K562 (cell line): ENCODE results near the gene UGT2B15. TPM values are rescaled to one million over a fixed set of nuclear protein-coding genes. Genes with fewer than 3 reads are reported as not detected.

ENCODE experiments used
- CBFA2T2 ChIP-seq: fragments of 450-650 bp; conservative IDR thresholded peaks from 2 replicates; pipeline ENCODE4 v1.6.1; 2017; ENCODE audit warnings: mild to moderate bottlenecking
- COPS2 ChIP-seq: fragments of 450-650 bp; conservative IDR thresholded peaks from 2 replicates; pipeline ENCODE4 v1.6.1; 2016; ENCODE audit warnings: mild to moderate bottlenecking, moderate library complexity
- CXXC5 ChIP-seq: fragments of 250-450 bp; sonication (Bioruptor Pico); IDR thresholded peaks from 2 replicates; pipeline ENCODE4 v1.8.0; 2022; ENCODE audit warnings: inconsistent platforms, mild to moderate bottlenecking, moderate library complexity
- FOXA3 ChIP-seq, 2 experiments: fragments of 450-650 bp in 1 of 2; sonication (generic) in 1 of 2; formaldehyde crosslinking; IDR thresholded peaks in 1 of 2; conservative IDR thresholded peaks in 1 of 2; 2 replicates each; pipeline versions ENCODE4 v1.4.0 to v1.8.0; 2020 to 2022; ENCODE audit warnings: mild to moderate bottlenecking in 2 of 2, missing genetic modification reagents in 1 of 2
- FOXJ3 ChIP-seq: sonication (generic); formaldehyde crosslinking; IDR thresholded peaks from 2 replicates; pipeline ENCODE4 v1.4.0; 2020; ENCODE audit warnings: mild to moderate bottlenecking, missing genetic modification reagents
- GATA2 ChIP-seq: sonication (generic); formaldehyde crosslinking; IDR thresholded peaks from 2 replicates; pipeline ENCODE4 v1.4.0; 2020; ENCODE audit warnings: mild to moderate bottlenecking, missing genetic modification reagents
- HDAC1 ChIP-seq, 2 experiments: fragments of 450-650 bp; IDR thresholded peaks; 2 replicates each; pipeline ENCODE4 v1.6.1; 2016 to 2017; ENCODE audit warnings: inconsistent platforms in 1 of 2, mild to moderate bottlenecking in 1 of 2, moderate library complexity in 1 of 2
- MTA2 ChIP-seq: fragments of 450-650 bp; IDR thresholded peaks from 2 replicates; pipeline ENCODE4 v1.6.1; 2016; ENCODE audit warnings: low read depth
- NCOR1 ChIP-seq: fragments of 450-650 bp; IDR thresholded peaks from 2 replicates; pipeline ENCODE4 v1.6.1; 2016; ENCODE audit warnings: mild to moderate bottlenecking, moderate library complexity
- NFRKB ChIP-seq: fragments of 450-650 bp; IDR thresholded peaks from 2 replicates; pipeline ENCODE4 v1.6.1; 2016; ENCODE audit warnings: low read depth
- NUFIP1 ChIP-seq: fragments of 450-650 bp; IDR thresholded peaks from 2 replicates; pipeline ENCODE4 v1.6.1; 2018; ENCODE audit not compliant: partially characterized antibody
- PATZ1 ChIP-seq: fragments of 250-450 bp; sonication (Bioruptor Pico); IDR thresholded peaks from 2 replicates; pipeline ENCODE4 v1.5.0; 2020; ENCODE audit warnings: mild to moderate bottlenecking, borderline replicate concordance
- PTBP1 ChIP-seq: fragments of 200-400 bp; formaldehyde crosslinking; IDR thresholded peaks from 2 replicates; pipeline ENCODE4 v1.6.1; 2017; ENCODE audit warnings: low read depth, low read length
- SOX6 ChIP-seq: fragments of 450-650 bp; IDR thresholded peaks from 2 replicates; pipeline ENCODE4 v1.6.1; 2014; ENCODE audit warnings: mild to moderate bottlenecking
- TAL1 ChIP-seq: fragments of 450-650 bp; IDR thresholded peaks from 2 replicates; pipeline ENCODE4 v1.6.1; 2016; ENCODE audit warnings: mild to moderate bottlenecking
- TEAD4 ChIP-seq, 2 experiments: sonication (generic) in 1 of 2; formaldehyde crosslinking in 1 of 2; IDR thresholded peaks; 2 replicates each; pipeline versions ENCODE4 v1.6.1 to v1.8.0; 2012 to 2022; ENCODE audit warnings: borderline replicate concordance in 1 of 2, inconsistent platforms in 1 of 2, low read length in 1 of 2, mild to moderate bottlenecking in 1 of 2, missing genetic modification reagents in 1 of 2
- ZNF785 ChIP-seq: fragments of 250-450 bp; sonication (Bioruptor Pico); IDR thresholded peaks from 2 replicates; pipeline ENCODE4 v1.4.0; 2020; ENCODE audit warnings: mild to moderate bottlenecking
- polyA plus RNA-seq, 8 experiments: library from polyadenylated mRNA; depleted of rRNA in 4 of 8; stranded (reverse) in 5 of 8; unstranded in 3 of 8; fragments of >200 nt; fragmentation: Nextera tagmentation in 2 of 8; fragmentation: Illumina TruSeq in 1 of 8; extraction: Ambion mirVana in 2 of 8; extraction: Trizol in 1 of 8; gene quantifications; 2 replicates each; pipeline versions ENCODE4 v1.2.1 to v1.2.3, GENCODE V29; 2011 to 2014; ENCODE audit warnings: inconsistent platforms in 1 of 8, missing spikeins in 1 of 8
- total RNA-seq, 7 experiments: library from RNA; depleted of rRNA in 6 of 7; stranded (reverse); fragments of >200 nt in 6 of 7; fragmentation: Illumina TruSeq in 2 of 7; extraction: Trizol in 2 of 7; gene quantifications; 2 replicates each; pipeline versions ENCODE4 v1.2.1 to v1.2.3, GENCODE V29; 2011 to 2021; ENCODE audit warnings: low replicate concordance in 1 of 7
- TF ChIP-seq, protein P1 (sequence below): fragments of 450-650 bp; formaldehyde crosslinking; IDR thresholded peaks from 2 replicates; pipeline ENCODE4 v1.4.0; 2022; ENCODE audit warnings: mild to moderate bottlenecking, moderate library complexity
- TF ChIP-seq, protein P2 (sequence below): sonication (generic); formaldehyde crosslinking; IDR thresholded peaks from 2 replicates; pipeline ENCODE4 v1.8.0; 2022; ENCODE audit warnings: mild to moderate bottlenecking, missing genetic modification reagents, borderline replicate concordance
- TF ChIP-seq, protein P3 (sequence below), 2 experiments: IDR thresholded peaks in 1 of 2; conservative IDR thresholded peaks in 1 of 2; 2 replicates each; pipeline ENCODE4 v1.6.1; 2016; ENCODE audit warnings: low read depth in 2 of 2, mild to moderate bottlenecking in 1 of 2, missing compliant biosample characterization in 1 of 2, missing genetic modification characterization in 1 of 2, moderate library complexity in 1 of 2

Gene UGT2B15
- total and polyA plus RNA-seq, 9 of the 15 experiments (the other 6 are each of a cell fraction or from before 2014, with no cell fraction given), result 0.06 to 0.16 (median 0.10) TPM; not detected in 6

- TF ChIP-seq CBFA2T2, result peak; percentile 58
- TF ChIP-seq FOXJ3 (CRISPR knock-in tag), result no peak
- 0 out of 2 replicates have a peak, but pooled peaks have one; percentile 12 for TF ChIP-seq CXXC5
- TF ChIP-seq TAL1, result peak; percentile 39; the same call in 1 of the 2 replicates
- TF ChIP-seq, protein P1, sequence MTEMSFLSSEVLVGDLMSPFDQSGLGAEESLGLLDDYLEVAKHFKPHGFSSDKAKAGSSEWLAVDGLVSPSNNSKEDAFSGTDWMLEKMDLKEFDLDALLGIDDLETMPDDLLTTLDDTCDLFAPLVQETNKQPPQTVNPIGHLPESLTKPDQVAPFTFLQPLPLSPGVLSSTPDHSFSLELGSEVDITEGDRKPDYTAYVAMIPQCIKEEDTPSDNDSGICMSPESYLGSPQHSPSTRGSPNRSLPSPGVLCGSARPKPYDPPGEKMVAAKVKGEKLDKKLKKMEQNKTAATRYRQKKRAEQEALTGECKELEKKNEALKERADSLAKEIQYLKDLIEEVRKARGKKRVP (CRISPR knock-in tag), result peak; percentile 61; the same call in 1 of the 2 replicates
- no peak for TF ChIP-seq HDAC1 (IDR thresholded peaks at IDR 0.05)
- no peak for TF ChIP-seq TEAD4 (IDR thresholded peaks at IDR 0.05; ENCODE audit: low read length)
- TF ChIP-seq TEAD4 (CRISPR knock-in tag; IDR thresholded peaks at IDR 0.05; ENCODE audit: borderline replicate concordance), result no peak
- TF ChIP-seq MTA2, result peak; percentile 42; the same call in 1 of the 2 replicates
- TF ChIP-seq, protein P2, sequence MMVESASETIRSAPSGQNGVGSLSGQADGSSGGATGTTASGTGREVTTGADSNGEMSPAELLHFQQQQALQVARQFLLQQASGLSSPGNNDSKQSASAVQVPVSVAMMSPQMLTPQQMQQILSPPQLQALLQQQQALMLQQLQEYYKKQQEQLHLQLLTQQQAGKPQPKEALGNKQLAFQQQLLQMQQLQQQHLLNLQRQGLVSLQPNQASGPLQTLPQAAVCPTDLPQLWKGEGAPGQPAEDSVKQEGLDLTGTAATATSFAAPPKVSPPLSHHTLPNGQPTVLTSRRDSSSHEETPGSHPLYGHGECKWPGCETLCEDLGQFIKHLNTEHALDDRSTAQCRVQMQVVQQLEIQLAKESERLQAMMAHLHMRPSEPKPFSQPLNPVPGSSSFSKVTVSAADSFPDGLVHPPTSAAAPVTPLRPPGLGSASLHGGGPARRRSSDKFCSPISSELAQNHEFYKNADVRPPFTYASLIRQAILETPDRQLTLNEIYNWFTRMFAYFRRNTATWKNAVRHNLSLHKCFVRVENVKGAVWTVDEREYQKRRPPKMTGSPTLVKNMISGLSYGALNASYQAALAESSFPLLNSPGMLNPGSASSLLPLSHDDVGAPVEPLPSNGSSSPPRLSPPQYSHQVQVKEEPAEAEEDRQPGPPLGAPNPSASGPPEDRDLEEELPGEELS, result no peak
- peak; percentile 52; the same call in 1 of the 2 replicates for TF ChIP-seq SOX6
- TF ChIP-seq NFRKB, result no peak
- 0 out of 2 replicates have a peak, but pooled peaks have one; percentile 32 for TF ChIP-seq NCOR1
- TF ChIP-seq NUFIP1, result no peak
- TF ChIP-seq PATZ1, result no peak
- TF ChIP-seq, protein P3, sequence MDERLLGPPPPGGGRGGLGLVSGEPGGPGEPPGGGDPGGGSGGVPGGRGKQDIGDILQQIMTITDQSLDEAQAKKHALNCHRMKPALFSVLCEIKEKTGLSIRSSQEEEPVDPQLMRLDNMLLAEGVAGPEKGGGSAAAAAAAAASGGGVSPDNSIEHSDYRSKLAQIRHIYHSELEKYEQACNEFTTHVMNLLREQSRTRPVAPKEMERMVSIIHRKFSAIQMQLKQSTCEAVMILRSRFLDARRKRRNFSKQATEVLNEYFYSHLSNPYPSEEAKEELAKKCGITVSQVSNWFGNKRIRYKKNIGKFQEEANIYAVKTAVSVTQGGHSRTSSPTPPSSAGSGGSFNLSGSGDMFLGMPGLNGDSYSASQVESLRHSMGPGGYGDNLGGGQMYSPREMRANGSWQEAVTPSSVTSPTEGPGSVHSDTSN (CRISPR knock-in tag; IDR thresholded peaks at IDR 0.05; ENCODE audit: low read depth), result no peak
- TF ChIP-seq, protein P3 (tag; conservative IDR thresholded peaks at IDR 0.05; ENCODE audit: low read depth), result no peak; the same call in 1 of the 2 replicates
- peak; percentile 70 for TF ChIP-seq GATA2 (CRISPR knock-in tag)
- no peak for TF ChIP-seq COPS2
- TF ChIP-seq ZNF785 (CRISPR knock-in tag), result no peak
- no peak for TF ChIP-seq PTBP1
- peak; percentile 29 to 96; a peak in 2 of 4 replicates for TF ChIP-seq FOXA3 (CRISPR knock-in tag; conservative IDR thresholded peaks at IDR 0.05 in 1 of 2, IDR thresholded peaks at IDR 0.05 in 1 of 2)
Observed at GRCh38 chr4:68693325-68694075, 23.0 kb upstream of the UGT2B15 start (continued).
